Activated naive CD4-positive, alpha-beta T cell treated with anti-CD3 and anti-CD28 coated beads, Interleukin-2, amount 10 ng/mL, durations not matched to agents 7 days and 5 days (primary cell): ENCODE results near the gene MGA.
"Not testable (repeated sequence)": the region's sequence is repeated elsewhere in the genome, so short reads cannot be mapped to it uniquely, and the experiment has no call there.

Experiments
- CTCF ChIA-PET: fragments of 350-600 bp; sonication (Branson Sonifier 250); formaldehyde crosslinking; loops from one replicate; lab custom pipeline; 2021; ENCODE audit warnings: antibody characterized with exemption; lab: Charles Lee
- DNase-seq: peaks from one replicate; pipeline ENCODE4 v3.0.0-alpha.2; 2020
- H3K27ac Mint-ChIP-seq: one replicate; pipeline ENCODE4 v1.8.0; 2021; ENCODE audit warnings: mild to moderate bottlenecking, moderate library complexity, mixed read lengths
- H3K27me3 Mint-ChIP-seq: one replicate; pipeline ENCODE4 v1.8.0; 2021; ENCODE audit warnings: mild to moderate bottlenecking, mixed read lengths
- H3K36me3 Mint-ChIP-seq: one replicate; pipeline ENCODE4 v1.8.0; 2021; ENCODE audit warnings: mixed read lengths
- H3K4me1 Mint-ChIP-seq: one replicate; pipeline ENCODE4 v1.8.0; 2021; ENCODE audit warnings: mixed read lengths
- H3K4me3 Mint-ChIP-seq: one replicate; pipeline ENCODE4 v1.8.0; 2021; ENCODE audit warnings: mild to moderate bottlenecking, moderate library complexity, mixed read lengths
- H3K9me3 Mint-ChIP-seq: one replicate; pipeline ENCODE4 v1.8.0; 2021; ENCODE audit warnings: mixed read lengths

Gene MGA

GRCh38 chr15:41703120-41703519, 42.9 kb downstream of the MGA start:
- DNase-seq = no peak
- Mint-ChIP-seq H3K9me3 (no peaks in the 10 kb centered on the region), H3K27ac (no peak overlapping the region), H3K27me3 (no peaks in the 10 kb centered on the region), H3K36me3 (peaks cover 28% of the 10 kb centered on the region), H3K4me1 (no peaks in the 10 kb centered on the region), H3K4me3 (no peak overlapping the region)
- CTCF ChIA-PET = interaction anchor here (1.2 kb wide), 1 partner anchor 71 kb away, joined by 3 read pairs; the partner anchor contains the start of gene MAPKBP1

DNA sequence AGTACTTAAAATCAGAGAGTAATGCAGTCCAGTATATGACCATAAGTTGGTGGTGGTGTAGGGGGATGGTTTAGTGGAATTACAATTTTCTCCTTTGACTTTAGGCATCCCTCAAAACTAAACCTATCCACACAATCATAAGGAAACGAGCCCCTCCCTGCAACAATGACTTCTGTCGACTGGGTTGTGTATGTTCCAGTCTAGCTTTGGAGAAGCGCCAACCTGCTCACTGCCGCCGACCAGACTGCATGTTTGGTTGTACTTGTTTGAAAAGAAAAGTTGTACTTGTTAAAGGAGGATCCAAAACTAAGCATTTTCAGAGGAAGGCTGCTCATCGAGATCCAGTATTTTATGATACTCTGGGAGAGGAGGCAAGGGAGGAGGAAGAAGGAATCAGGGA, 52.8 kb downstream of the MGA start:
- Mint-ChIP-seq H3K4me1 (no peaks in the 10 kb centered on the region), H3K27me3 (no peaks in the 10 kb centered on the region), H3K4me3 (no peak overlapping the region), H3K27ac (no peak overlapping the region), H3K9me3 (no peaks in the 10 kb centered on the region), H3K36me3 (peaks cover 29% of the 10 kb centered on the region)
- no peak for DNase-seq
- CTCF ChIA-PET = no interaction called here

- CTCF ChIA-PET = no interaction called here
- no peaks in the 10 kb centered on the region for H3K4me1 Mint-ChIP-seq
- no peak for DNase-seq
- peaks cover 26% of the 10 kb centered on the region for H3K36me3 Mint-ChIP-seq
- no peaks in the 10 kb centered on the region for H3K27me3 Mint-ChIP-seq
- H3K27ac Mint-ChIP-seq = no peak overlapping the region
- H3K9me3 Mint-ChIP-seq = no peaks in the 10 kb centered on the region
- H3K4me3 Mint-ChIP-seq = no peak overlapping the region
These were observed 54.1 kb downstream of the MGA start for GRCh38 chr15:41714291-41714690.

DNA sequence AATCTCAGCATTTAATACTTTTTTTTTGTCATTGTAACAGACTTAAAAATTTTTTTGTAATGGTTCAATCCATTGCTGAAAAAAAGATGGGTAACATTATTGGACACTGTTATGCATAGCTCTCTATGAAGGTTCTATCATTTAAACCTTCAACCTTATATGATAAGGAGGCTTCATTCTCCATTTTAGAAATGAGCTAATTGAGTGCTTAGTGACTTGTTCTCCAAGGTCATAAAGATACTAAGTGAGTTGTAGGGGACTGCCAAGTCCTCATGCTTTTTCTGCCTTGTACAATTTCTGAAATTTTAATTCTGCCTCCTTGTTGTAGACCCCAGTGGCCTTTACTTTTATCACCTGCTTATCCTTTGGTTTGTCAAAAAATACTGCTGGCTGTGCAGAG, 56.7 kb downstream of the MGA start:
- Mint-ChIP-seq H3K36me3 (peaks cover 10% of the 10 kb centered on the region), H3K4me1 (no peaks in the 10 kb centered on the region), H3K27me3 (no peaks in the 10 kb centered on the region), H3K4me3 (no peak overlapping the region), H3K9me3 (no peaks in the 10 kb centered on the region), H3K27ac (no peak overlapping the region)
- DNase-seq = no peak
- CTCF ChIA-PET = no interaction called here

DNA sequence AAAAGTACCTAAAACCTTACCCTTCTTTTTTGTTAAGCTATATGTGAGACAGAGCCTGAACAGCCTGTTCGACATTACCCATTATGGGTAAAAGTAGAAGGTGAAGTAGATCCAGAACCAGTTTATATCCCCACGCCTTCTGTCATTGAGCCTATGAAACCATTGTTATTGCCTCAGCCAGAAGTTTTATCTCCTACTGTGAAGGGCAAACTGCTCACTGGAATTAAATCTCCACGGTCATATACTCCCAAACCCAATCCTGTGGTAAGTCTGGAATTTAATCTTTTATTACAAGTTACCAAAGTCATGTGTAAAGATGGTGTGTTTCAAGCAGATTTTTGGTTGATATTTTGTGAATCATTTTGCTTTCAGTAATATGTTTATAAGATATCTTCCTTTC, 66.9 kb downstream of the MGA start:
- Mint-ChIP-seq H3K4me3 (no peak overlapping the region), H3K27me3 (no peaks in the 10 kb centered on the region), H3K36me3 (peaks cover 3% of the 10 kb centered on the region), H3K4me1 (no peaks in the 10 kb centered on the region), H3K9me3 (no peaks in the 10 kb centered on the region), H3K27ac (no peak overlapping the region)
- CTCF ChIA-PET = no interaction called here
- DNase-seq = no peak

DNA sequence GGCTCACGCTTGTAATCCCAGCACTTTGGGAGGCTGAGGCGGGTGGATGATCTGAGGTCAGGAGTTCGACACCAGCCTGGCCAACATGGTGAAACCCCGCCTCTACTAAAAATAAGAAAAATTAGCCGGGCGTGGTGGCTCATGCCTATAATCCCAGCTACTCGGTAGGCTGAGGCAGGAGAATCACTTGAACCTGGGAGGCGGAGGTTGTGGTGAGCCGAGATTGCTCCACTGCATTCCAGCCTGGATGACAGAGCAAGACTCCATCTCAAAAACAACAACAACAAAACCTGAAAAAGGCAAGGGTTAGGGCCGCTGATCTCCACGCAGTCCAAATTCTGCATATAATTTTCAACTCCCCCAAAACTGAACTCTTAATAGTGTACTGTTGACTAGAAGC, 67.9 kb downstream of the MGA start:
- H3K27ac Mint-ChIP-seq = not testable (repeated sequence)
- CTCF ChIA-PET = interaction anchor here (0.6 kb wide), 1 partner anchor 649 kb away, joined by 3 read pairs; no protein-coding TSS in a partner anchor

DNA sequence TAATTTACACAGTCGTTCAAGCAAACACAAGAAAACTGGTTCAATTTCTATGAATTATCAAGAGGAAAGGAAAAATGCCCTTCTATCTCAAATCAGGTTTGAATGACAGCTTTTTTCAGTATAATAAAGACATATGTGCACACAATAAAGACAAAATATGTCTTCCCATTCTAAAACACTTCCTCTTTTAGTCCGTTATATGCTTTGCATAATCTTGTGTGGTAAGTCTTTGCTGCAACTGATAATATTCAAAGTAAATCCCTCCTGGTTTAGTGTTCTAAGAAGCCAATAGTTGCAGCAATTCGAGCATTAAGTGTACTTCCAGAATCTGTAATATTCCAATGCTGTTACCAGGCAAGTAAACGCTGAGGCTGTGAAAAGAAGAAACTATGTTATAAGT, 70.3 kb downstream of the MGA start:
- no peaks in the 10 kb centered on the region for H3K4me1 Mint-ChIP-seq
- no peak overlapping the region for H3K27ac Mint-ChIP-seq
- CTCF ChIA-PET = no interaction called here
- DNase-seq = no peak
- H3K36me3 Mint-ChIP-seq = peaks cover 12% of the 10 kb centered on the region
- H3K4me3 Mint-ChIP-seq = no peak overlapping the region
- H3K27me3 Mint-ChIP-seq = no peaks in the 10 kb centered on the region
- H3K9me3 Mint-ChIP-seq = no peaks in the 10 kb centered on the region

More for the DNA sequence above, 67.9 kb downstream of the MGA start:
- H3K4me1 Mint-ChIP-seq, H3K36me3 Mint-ChIP-seq, DNase-seq, H3K27me3 Mint-ChIP-seq, H3K4me3 Mint-ChIP-seq, H3K9me3 Mint-ChIP-seq: not testable (repeated sequence)

- Mint-ChIP-seq H3K27ac (no peak overlapping the region), H3K36me3 (peaks cover 16% of the 10 kb centered on the region)
- CTCF ChIA-PET = interaction anchor here (1.3 kb wide), 1 partner anchor 40 kb away, joined by 3 read pairs; no protein-coding TSS in a partner anchor
These were observed 72.3 kb downstream of the MGA start for GRCh38 chr15:41732483-41732882.

GRCh38 chr15:41734079-41734478, 73.9 kb downstream of the MGA start:
- CTCF ChIA-PET = no interaction called here
- no peaks in the 10 kb centered on the region for H3K9me3 Mint-ChIP-seq
- no peak for DNase-seq
- H3K36me3 Mint-ChIP-seq = peaks cover 23% of the 10 kb centered on the region
- H3K27me3 Mint-ChIP-seq = no peaks in the 10 kb centered on the region
- no peaks in the 10 kb centered on the region for H3K4me1 Mint-ChIP-seq
- no peak overlapping the region for H3K4me3 Mint-ChIP-seq
- H3K27ac Mint-ChIP-seq = no peak overlapping the region

More at GRCh38 chr15:41732483-41732882, 72.3 kb downstream of the MGA start:
- Mint-ChIP-seq H3K9me3 (no peaks in the 10 kb centered on the region), H3K4me1 (no peaks in the 10 kb centered on the region), H3K4me3 (no peak overlapping the region), H3K27me3 (no peaks in the 10 kb centered on the region)
- no peak for DNase-seq

DNA sequence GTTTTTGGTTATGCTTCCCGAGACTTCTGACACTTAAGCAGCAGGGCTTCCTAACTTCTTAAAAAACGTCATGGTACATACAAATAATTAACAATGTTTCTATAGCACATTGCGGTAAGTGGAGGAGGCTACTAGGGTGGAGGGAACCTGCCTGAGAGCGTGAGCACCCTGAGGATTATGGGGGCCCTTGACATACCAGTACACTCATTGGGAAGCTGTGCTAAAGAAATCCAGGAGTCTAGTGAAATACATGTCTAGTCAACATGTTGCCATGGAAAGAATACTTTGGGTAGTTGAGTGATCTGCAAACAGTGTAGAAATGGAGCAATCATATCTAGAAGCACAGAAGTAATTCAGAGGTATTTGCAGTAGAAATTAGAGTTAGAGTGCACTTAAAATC, 74.8 kb downstream of the MGA start:
- no peaks in the 10 kb centered on the region for H3K27me3 Mint-ChIP-seq
- CTCF ChIA-PET = interaction anchor here (0.8 kb wide), 1 partner anchor 131 kb away, joined by 3 read pairs; no protein-coding TSS in a partner anchor
- H3K4me1 Mint-ChIP-seq = no peaks in the 10 kb centered on the region
- H3K27ac Mint-ChIP-seq = no peak overlapping the region
- no peaks in the 10 kb centered on the region for H3K9me3 Mint-ChIP-seq
- DNase-seq = no peak
- no peak overlapping the region for H3K4me3 Mint-ChIP-seq
- peaks cover 23% of the 10 kb centered on the region for H3K36me3 Mint-ChIP-seq

DNA sequence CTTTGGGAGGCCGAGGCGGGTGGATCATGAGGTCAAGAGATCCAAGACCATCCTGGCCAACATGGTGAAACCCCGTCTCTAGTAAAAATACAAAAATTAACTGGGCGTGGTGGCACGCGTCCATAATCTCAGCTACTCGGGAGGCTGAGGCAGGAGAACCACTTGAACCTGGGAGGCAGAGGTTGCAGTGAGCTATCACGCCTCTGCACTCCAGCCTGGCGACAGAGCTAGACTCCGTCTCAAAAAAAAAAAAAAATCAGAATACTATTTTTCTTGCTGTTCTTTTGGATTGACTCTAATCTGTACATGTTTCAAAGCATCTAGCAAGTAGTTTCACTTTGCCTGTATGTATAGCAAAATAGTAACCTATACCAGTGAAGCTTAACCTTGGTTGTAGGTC, 75.3 kb downstream of the MGA start:
- CTCF ChIA-PET = interaction anchor here (0.8 kb wide), 1 partner anchor 131 kb away, joined by 3 read pairs; no protein-coding TSS in a partner anchor
- H3K4me3 Mint-ChIP-seq, H3K27me3 Mint-ChIP-seq, H3K9me3 Mint-ChIP-seq, H3K4me1 Mint-ChIP-seq, H3K27ac Mint-ChIP-seq, DNase-seq: not testable (repeated sequence)
- peaks cover 23% of the 10 kb centered on the region for H3K36me3 Mint-ChIP-seq

GRCh38 chr15:41746802-41747201, 86.6 kb downstream of the MGA start:
- peaks cover 22% of the 10 kb centered on the region for H3K36me3 Mint-ChIP-seq
- no peaks in the 10 kb centered on the region for H3K9me3 Mint-ChIP-seq
- DNase-seq = no peak
- H3K27ac Mint-ChIP-seq = no peak overlapping the region
- no peaks in the 10 kb centered on the region for H3K4me1 Mint-ChIP-seq
- H3K27me3 Mint-ChIP-seq = no peaks in the 10 kb centered on the region
- no peak overlapping the region for H3K4me3 Mint-ChIP-seq
- CTCF ChIA-PET = interaction anchor here (0.7 to 1.2 kb wide), 2 partner anchors 45 to 242 kb away, joined by 3 read pairs; no protein-coding TSS in a partner anchor

- no peak overlapping the region for H3K4me3 Mint-ChIP-seq
- DNase-seq = no peak
- peaks cover 27% of the 10 kb centered on the region for H3K36me3 Mint-ChIP-seq
- no peaks in the 10 kb centered on the region for H3K4me1 Mint-ChIP-seq
- H3K9me3 Mint-ChIP-seq = no peaks in the 10 kb centered on the region
- CTCF ChIA-PET = no interaction called here
- no peaks in the 10 kb centered on the region for H3K27me3 Mint-ChIP-seq
- no peak overlapping the region for H3K27ac Mint-ChIP-seq
These were observed 96.0 kb downstream of the MGA start for GRCh38 chr15:41756198-41756597.

- Mint-ChIP-seq H3K9me3 (no peaks in the 10 kb centered on the region), H3K4me3 (peak overlapping the region; percentile 95), H3K27me3 (no peaks in the 10 kb centered on the region), H3K27ac (peak overlapping the region; percentile 97), H3K4me1 (peaks cover 48% of the 10 kb centered on the region), H3K36me3 (peaks cover 5% of the 10 kb centered on the region)
- DNase-seq = peak; percentile 74
- CTCF ChIA-PET = interaction anchor here (0.7 to 6.4 kb wide), 31 partner anchors 8 to 312 kb away, joined by 3 to 253 read pairs (median 6); no protein-coding TSS in a partner anchor
These were observed 112.6 kb downstream of the MGA start for GRCh38 chr15:41772720-41773331.

DNA sequence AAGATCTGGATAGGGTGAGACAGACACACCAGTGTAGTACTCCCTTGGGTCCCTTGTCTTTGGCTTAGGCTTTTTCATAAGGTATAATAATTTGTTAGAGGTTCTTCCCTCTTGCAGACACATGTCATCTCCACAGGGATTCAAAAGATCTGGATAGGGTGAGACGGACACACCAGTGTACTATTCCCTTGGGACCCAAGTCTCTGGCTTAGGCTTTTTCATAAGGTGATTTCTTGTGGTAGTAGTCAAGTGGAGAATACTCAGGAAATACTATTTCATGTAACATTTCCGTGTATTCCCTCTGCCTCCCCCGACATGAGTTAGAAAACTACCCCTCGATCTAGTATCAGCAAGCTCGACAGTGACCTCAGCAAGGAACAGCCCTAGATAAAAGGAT, 113.1 kb downstream of the MGA start:
- CTCF ChIA-PET = interaction anchor here (0.7 to 6.4 kb wide), 35 partner anchors 9 to 311 kb away, joined by 3 to 253 read pairs (median 5); no protein-coding TSS in a partner anchor
- Mint-ChIP-seq H3K36me3 (peaks cover 3% of the 10 kb centered on the region), H3K4me1 (peaks cover 53% of the 10 kb centered on the region), H3K9me3 (no peaks in the 10 kb centered on the region), H3K27me3 (no peaks in the 10 kb centered on the region), H3K4me3 (peak overlapping the region; percentile 95), H3K27ac (peak overlapping the region; percentile 97)
- DNase-seq = no peak
